Muscle layer of colon (tissue), 2 donors: ENCODE data around the gene TSHB.

Experiments used
- H3K27ac ChIP-seq: one replicate; pipeline ENCODE4 v1.7.0; 2013; ENCODE audit warnings: low read depth, mild to moderate bottlenecking, low read length, moderate library complexity
- H3K27me3 ChIP-seq, 2 donors: one replicate each; pipeline ENCODE4 v1.7.0; 2013; ENCODE audit warnings: low read length in 2 of 2, mild to moderate bottlenecking in 2 of 2; ENCODE audit not compliant: insufficient read depth in 2 of 2, control insufficient read depth in 1 of 2
- H3K36me3 ChIP-seq: one replicate; pipeline ENCODE4 v1.7.0; 2013; ENCODE audit warnings: mild to moderate bottlenecking, low read length; ENCODE audit not compliant: insufficient read depth
- H3K4me1 ChIP-seq: one replicate; pipeline ENCODE4 v1.7.0; 2013; ENCODE audit warnings: mild to moderate bottlenecking, low read length; ENCODE audit not compliant: insufficient read depth
- H3K4me3 ChIP-seq, 2 donors: one replicate each; pipeline ENCODE4 v1.7.0; 2013; ENCODE audit warnings: low read length in 2 of 2, low read depth in 1 of 2, mild to moderate bottlenecking in 1 of 2, moderate library complexity in 1 of 2
- H3K9ac ChIP-seq: one replicate; pipeline ENCODE4 v1.7.0; 2013; ENCODE audit warnings: low read length
- H3K9me3 ChIP-seq: one replicate; pipeline ENCODE4 v1.7.0; 2013; ENCODE audit warnings: mild to moderate bottlenecking, low read length
- donor health status: abdominal sarcoma.
- donor health status: Adenocarcinoma of cecum.

Gene TSHB

GRCh38 chr1:115031595-115031994, 2.0 kb downstream of the TSHB start:
- no peaks in the 10 kb centered on the region for H3K4me1 ChIP-seq
- H3K36me3 ChIP-seq: no peaks in the 10 kb centered on the region
- no peak overlapping the region for H3K9ac ChIP-seq
- no peaks in the 10 kb centered on the region for H3K9me3 ChIP-seq
- H3K4me3 ChIP-seq: no peak overlapping the region
- no peak overlapping the region for H3K27ac ChIP-seq
- H3K27me3 ChIP-seq: no peaks in the 10 kb centered on the region

GRCh38 chr1:115035652-115036051, 6.0 kb downstream of the TSHB start:
- no peaks in the 10 kb centered on the region for H3K4me1 ChIP-seq
- peaks cover 6% of the 10 kb centered on the region for H3K36me3 ChIP-seq
- H3K4me3 ChIP-seq: no peak overlapping the region
- no peaks in the 10 kb centered on the region for H3K27me3 ChIP-seq
- H3K27ac ChIP-seq: no peak overlapping the region
- H3K9me3 ChIP-seq: no peaks in the 10 kb centered on the region
- H3K9ac ChIP-seq: no peak overlapping the region

GRCh38 chr1:115036814-115037507, 7.3 kb downstream of the TSHB start:
- no peak overlapping the region for H3K9ac ChIP-seq
- peaks cover 19% of the 10 kb centered on the region for H3K36me3 ChIP-seq
- H3K27me3 ChIP-seq: no peaks in the 10 kb centered on the region
- H3K4me3 ChIP-seq: no peak overlapping the region
- no peaks in the 10 kb centered on the region for H3K9me3 ChIP-seq
- no peak overlapping the region for H3K27ac ChIP-seq
- no peaks in the 10 kb centered on the region for H3K4me1 ChIP-seq

- H3K27ac ChIP-seq: no peak overlapping the region
- H3K4me3 ChIP-seq: no peak overlapping the region
- H3K9ac ChIP-seq: no peak overlapping the region
- H3K9me3 ChIP-seq: no peaks in the 10 kb centered on the region
- H3K36me3 ChIP-seq: peaks cover 26% of the 10 kb centered on the region
- no peaks in the 10 kb centered on the region for H3K4me1 ChIP-seq
- H3K27me3 ChIP-seq: no peaks in the 10 kb centered on the region
Observed at GRCh38 chr1:115040501-115040900, 10.9 kb downstream of the TSHB start.

GRCh38 chr1:115041654-115042053, 12.0 kb downstream of the TSHB start:
- H3K9ac ChIP-seq: no peak overlapping the region
- no peaks in the 10 kb centered on the region for H3K4me1 ChIP-seq
- peaks cover 26% of the 10 kb centered on the region for H3K36me3 ChIP-seq

GRCh38 chr1:115046751-115047150, 17.1 kb downstream of the TSHB start:
- no peaks in the 10 kb centered on the region for H3K27me3 ChIP-seq

More at GRCh38 chr1:115041654-115042053, 12.0 kb downstream of the TSHB start:
- H3K4me3 ChIP-seq: no peak overlapping the region
- no peaks in the 10 kb centered on the region for H3K27me3 ChIP-seq
- no peaks in the 10 kb centered on the region for H3K9me3 ChIP-seq
- no peak overlapping the region for H3K27ac ChIP-seq

GRCh38 chr1:115051850-115052249, 22.2 kb downstream of the TSHB start:
- Histone ChIP-seq H3K36me3 (peaks cover 38% of the 10 kb centered on the region), H3K4me3 (no peak overlapping the region), H3K27ac (no peak overlapping the region), H3K4me1 (peaks cover 16% of the 10 kb centered on the region), H3K27me3 (no peaks in the 10 kb centered on the region), H3K9me3 (no peaks in the 10 kb centered on the region), H3K9ac (no peak overlapping the region)

More at GRCh38 chr1:115046751-115047150, 17.1 kb downstream of the TSHB start:
- Histone ChIP-seq H3K4me1 (peaks cover 10% of the 10 kb centered on the region), H3K27ac (no peak overlapping the region), H3K9ac (no peak overlapping the region), H3K4me3 (no peak overlapping the region), H3K9me3 (no peaks in the 10 kb centered on the region), H3K36me3 (peaks cover 28% of the 10 kb centered on the region)

- no peaks in the 10 kb centered on the region for H3K27me3 ChIP-seq
- peaks cover 40% of the 10 kb centered on the region for H3K36me3 ChIP-seq
- no peaks in the 10 kb centered on the region for H3K9me3 ChIP-seq
- H3K4me1 ChIP-seq: peaks cover 21% of the 10 kb centered on the region
- no peak overlapping the region for H3K9ac ChIP-seq
- H3K27ac ChIP-seq: no peak overlapping the region
- no peak overlapping the region for H3K4me3 ChIP-seq
Observed at GRCh38 chr1:115052454-115053083, 22.9 kb downstream of the TSHB start.

GRCh38 chr1:115056395-115056798, 26.8 kb downstream of the TSHB start:
- H3K36me3 ChIP-seq: peaks cover 60% of the 10 kb centered on the region
- no peaks in the 10 kb centered on the region for H3K9me3 ChIP-seq
- peaks cover 18% of the 10 kb centered on the region for H3K4me1 ChIP-seq
- H3K27me3 ChIP-seq: no peaks in the 10 kb centered on the region
- peak overlapping the region; percentile 53 for H3K27ac ChIP-seq
- H3K4me3 ChIP-seq: no peak overlapping the region
- no peak overlapping the region for H3K9ac ChIP-seq

- H3K27ac ChIP-seq: no peak overlapping the region
- no peaks in the 10 kb centered on the region for H3K27me3 ChIP-seq
Observed at GRCh38 chr1:115057661-115058254, 28.1 kb downstream of the TSHB start.

GRCh38 chr1:115059316-115059715, 29.7 kb downstream of the TSHB start:
- Histone ChIP-seq H3K27me3 (no peaks in the 10 kb centered on the region), H3K36me3 (peaks cover 54% of the 10 kb centered on the region), H3K4me1 (peaks cover 31% of the 10 kb centered on the region), H3K27ac (no peak overlapping the region), H3K9ac (no peak overlapping the region), H3K9me3 (no peaks in the 10 kb centered on the region), H3K4me3 (no peak overlapping the region)

More at GRCh38 chr1:115057661-115058254, 28.1 kb downstream of the TSHB start:
- peaks cover 24% of the 10 kb centered on the region for H3K4me1 ChIP-seq
- no peak overlapping the region for H3K4me3 ChIP-seq
- H3K9me3 ChIP-seq: no peaks in the 10 kb centered on the region
- no peak overlapping the region for H3K9ac ChIP-seq
- peaks cover 57% of the 10 kb centered on the region for H3K36me3 ChIP-seq
